WTC11 (cell line): Measurements from ENCODE around the gene GSTT2B.
"Not testable (repeated sequence)": the region's sequence is repeated elsewhere in the genome, so short reads cannot be mapped to it uniquely, and the experiment has no call there.

Source experiments
- SP1 ChIP-seq: sonication (generic); formaldehyde crosslinking; conservative IDR thresholded peaks from 2 replicates; pipeline ENCODE4 v1.8.1; 2022; ENCODE audit warnings: missing genetic modification reagents
- ZBTB21 ChIP-seq: sonication (generic); formaldehyde crosslinking; IDR thresholded peaks from 2 replicates; pipeline ENCODE4 v1.8.1; 2023; ENCODE audit warnings: mild to moderate bottlenecking, missing genetic modification reagents, borderline replicate concordance
- ZNF138 ChIP-seq: sonication (generic); formaldehyde crosslinking; conservative IDR thresholded peaks from 2 replicates; pipeline ENCODE4 v1.8.1; 2022; ENCODE audit warnings: mild to moderate bottlenecking, moderate library complexity, missing genetic modification reagents
- ZNF232 ChIP-seq: sonication (generic); formaldehyde crosslinking; IDR thresholded peaks from 2 replicates; pipeline ENCODE4 v1.8.0; 2022; ENCODE audit warnings: mild to moderate bottlenecking, missing genetic modification reagents
- TF ChIP-seq, protein P1 (sequence below): fragments of 200-600 bp; IDR thresholded peaks from 2 replicates; pipeline ENCODE4 v1.8.0; 2022; ENCODE audit warnings: antibody characterized with exemption
- TF ChIP-seq, protein P2 (sequence below): sonication (generic); formaldehyde crosslinking; IDR thresholded peaks from 2 replicates; pipeline ENCODE4 v1.8.1; 2023; ENCODE audit warnings: mild to moderate bottlenecking, missing genetic modification reagents, moderate library complexity
- TF ChIP-seq, protein P3 (sequence below): sonication (generic); formaldehyde crosslinking; IDR thresholded peaks from 2 replicates; pipeline ENCODE4 v1.8.1; 2022; ENCODE audit warnings: low read depth, missing genetic modification reagents, borderline replicate concordance
- TF ChIP-seq, protein P4 (sequence below): sonication (generic); formaldehyde crosslinking; IDR thresholded peaks from 2 replicates; pipeline ENCODE4 v1.8.0; 2022; ENCODE audit warnings: mild to moderate bottlenecking, missing genetic modification reagents
- TF ChIP-seq, protein P5 (sequence below): sonication (generic); formaldehyde crosslinking; IDR thresholded peaks from 2 replicates; pipeline ENCODE4 v1.8.0; 2022; ENCODE audit warnings: mild to moderate bottlenecking, missing genetic modification reagents

DNA sequence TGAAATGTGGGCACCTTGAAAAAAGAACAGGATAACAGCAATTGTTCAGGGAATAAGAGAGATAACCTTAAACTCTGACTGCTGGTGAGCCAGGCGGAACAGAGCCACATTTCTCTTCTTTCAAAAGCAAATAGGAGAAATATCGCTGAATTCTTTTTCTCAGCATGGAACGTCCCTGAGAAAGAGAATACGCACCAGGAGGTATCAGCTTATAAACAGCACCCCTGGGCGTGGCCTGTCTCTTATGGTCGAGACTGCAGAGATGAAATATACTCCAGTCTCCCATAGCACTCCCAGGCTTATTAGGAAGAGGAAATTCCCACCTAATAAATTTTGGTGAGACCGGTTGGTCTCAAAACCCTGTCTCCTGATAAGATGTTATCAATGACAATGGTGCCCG lies 5.1 kb downstream of the GSTT2B start:
- TF ChIP-seq, protein P1, sequence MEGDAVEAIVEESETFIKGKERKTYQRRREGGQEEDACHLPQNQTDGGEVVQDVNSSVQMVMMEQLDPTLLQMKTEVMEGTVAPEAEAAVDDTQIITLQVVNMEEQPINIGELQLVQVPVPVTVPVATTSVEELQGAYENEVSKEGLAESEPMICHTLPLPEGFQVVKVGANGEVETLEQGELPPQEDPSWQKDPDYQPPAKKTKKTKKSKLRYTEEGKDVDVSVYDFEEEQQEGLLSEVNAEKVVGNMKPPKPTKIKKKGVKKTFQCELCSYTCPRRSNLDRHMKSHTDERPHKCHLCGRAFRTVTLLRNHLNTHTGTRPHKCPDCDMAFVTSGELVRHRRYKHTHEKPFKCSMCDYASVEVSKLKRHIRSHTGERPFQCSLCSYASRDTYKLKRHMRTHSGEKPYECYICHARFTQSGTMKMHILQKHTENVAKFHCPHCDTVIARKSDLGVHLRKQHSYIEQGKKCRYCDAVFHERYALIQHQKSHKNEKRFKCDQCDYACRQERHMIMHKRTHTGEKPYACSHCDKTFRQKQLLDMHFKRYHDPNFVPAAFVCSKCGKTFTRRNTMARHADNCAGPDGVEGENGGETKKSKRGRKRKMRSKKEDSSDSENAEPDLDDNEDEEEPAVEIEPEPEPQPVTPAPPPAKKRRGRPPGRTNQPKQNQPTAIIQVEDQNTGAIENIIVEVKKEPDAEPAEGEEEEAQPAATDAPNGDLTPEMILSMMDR: not testable (repeated sequence)
- TF ChIP-seq ZBTB21 (CRISPR knock-in tag); ZNF138; SP1 (CRISPR knock-in tag); ZNF232 (CRISPR knock-in tag): not testable (repeated sequence)
- TF ChIP-seq, protein P2, sequence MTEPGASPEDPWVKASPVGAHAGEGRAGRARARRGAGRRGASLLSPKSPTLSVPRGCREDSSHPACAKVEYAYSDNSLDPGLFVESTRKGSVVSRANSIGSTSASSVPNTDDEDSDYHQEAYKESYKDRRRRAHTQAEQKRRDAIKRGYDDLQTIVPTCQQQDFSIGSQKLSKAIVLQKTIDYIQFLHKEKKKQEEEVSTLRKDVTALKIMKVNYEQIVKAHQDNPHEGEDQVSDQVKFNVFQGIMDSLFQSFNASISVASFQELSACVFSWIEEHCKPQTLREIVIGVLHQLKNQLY (CRISPR knock-in tag): not testable (repeated sequence)
- TF ChIP-seq, protein P3, sequence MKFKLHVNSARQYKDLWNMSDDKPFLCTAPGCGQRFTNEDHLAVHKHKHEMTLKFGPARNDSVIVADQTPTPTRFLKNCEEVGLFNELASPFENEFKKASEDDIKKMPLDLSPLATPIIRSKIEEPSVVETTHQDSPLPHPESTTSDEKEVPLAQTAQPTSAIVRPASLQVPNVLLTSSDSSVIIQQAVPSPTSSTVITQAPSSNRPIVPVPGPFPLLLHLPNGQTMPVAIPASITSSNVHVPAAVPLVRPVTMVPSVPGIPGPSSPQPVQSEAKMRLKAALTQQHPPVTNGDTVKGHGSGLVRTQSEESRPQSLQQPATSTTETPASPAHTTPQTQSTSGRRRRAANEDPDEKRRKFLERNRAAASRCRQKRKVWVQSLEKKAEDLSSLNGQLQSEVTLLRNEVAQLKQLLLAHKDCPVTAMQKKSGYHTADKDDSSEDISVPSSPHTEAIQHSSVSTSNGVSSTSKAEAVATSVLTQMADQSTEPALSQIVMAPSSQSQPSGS (CRISPR knock-in tag): not testable (repeated sequence)
- TF ChIP-seq, protein P4, sequence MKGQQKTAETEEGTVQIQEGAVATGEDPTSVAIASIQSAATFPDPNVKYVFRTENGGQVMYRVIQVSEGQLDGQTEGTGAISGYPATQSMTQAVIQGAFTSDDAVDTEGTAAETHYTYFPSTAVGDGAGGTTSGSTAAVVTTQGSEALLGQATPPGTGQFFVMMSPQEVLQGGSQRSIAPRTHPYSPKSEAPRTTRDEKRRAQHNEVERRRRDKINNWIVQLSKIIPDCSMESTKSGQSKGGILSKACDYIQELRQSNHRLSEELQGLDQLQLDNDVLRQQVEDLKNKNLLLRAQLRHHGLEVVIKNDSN (CRISPR knock-in tag): not testable (repeated sequence)
- TF ChIP-seq, protein P5, sequence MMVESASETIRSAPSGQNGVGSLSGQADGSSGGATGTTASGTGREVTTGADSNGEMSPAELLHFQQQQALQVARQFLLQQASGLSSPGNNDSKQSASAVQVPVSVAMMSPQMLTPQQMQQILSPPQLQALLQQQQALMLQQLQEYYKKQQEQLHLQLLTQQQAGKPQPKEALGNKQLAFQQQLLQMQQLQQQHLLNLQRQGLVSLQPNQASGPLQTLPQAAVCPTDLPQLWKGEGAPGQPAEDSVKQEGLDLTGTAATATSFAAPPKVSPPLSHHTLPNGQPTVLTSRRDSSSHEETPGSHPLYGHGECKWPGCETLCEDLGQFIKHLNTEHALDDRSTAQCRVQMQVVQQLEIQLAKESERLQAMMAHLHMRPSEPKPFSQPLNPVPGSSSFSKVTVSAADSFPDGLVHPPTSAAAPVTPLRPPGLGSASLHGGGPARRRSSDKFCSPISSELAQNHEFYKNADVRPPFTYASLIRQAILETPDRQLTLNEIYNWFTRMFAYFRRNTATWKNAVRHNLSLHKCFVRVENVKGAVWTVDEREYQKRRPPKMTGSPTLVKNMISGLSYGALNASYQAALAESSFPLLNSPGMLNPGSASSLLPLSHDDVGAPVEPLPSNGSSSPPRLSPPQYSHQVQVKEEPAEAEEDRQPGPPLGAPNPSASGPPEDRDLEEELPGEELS (CRISPR knock-in tag): not testable (repeated sequence)
